Mesothelial cell of epicardium (in vitro differentiated cells): ENCODE results near the gene PDE6G. TPM values are rescaled to one million over a fixed set of nuclear protein-coding genes. Genes with fewer than 3 reads are reported as not detected.

ENCODE experiments used
- DNase-seq, 2 experiments: peaks; one replicate each; pipeline ENCODE4 v3.0.0; 2021; ENCODE audit warnings: low spot score in 2 of 2; ENCODE audit not compliant: unreplicated experiment in 2 of 2
- H3K27ac Mint-ChIP-seq: 2 replicates; pipeline ENCODE4 v1.8.0; 2021; ENCODE audit warnings: mixed read lengths
- H3K27me3 Mint-ChIP-seq: 2 replicates; pipeline ENCODE4 v1.8.0; 2021; ENCODE audit warnings: low read depth, mixed read lengths
- H3K36me3 Mint-ChIP-seq: 2 replicates; pipeline ENCODE4 v1.8.0; 2021; ENCODE audit warnings: mixed read lengths
- H3K4me1 Mint-ChIP-seq: 2 replicates; pipeline ENCODE4 v1.8.0; 2021; ENCODE audit warnings: mixed read lengths
- H3K4me3 Mint-ChIP-seq: 2 replicates; pipeline ENCODE4 v1.8.0; 2021; ENCODE audit warnings: mild to moderate bottlenecking, moderate library complexity, mixed read lengths
- H3K9me3 Mint-ChIP-seq: 2 replicates; pipeline ENCODE4 v1.8.0; 2021; ENCODE audit warnings: mixed read lengths
- total RNA-seq: library from RNA; stranded (reverse); gene quantifications from 3 replicates; pipeline ENCODE4 v1.2.1, GENCODE V29; 2021
- TF ChIP-seq, protein P1 (sequence below): fragments of 200-600 bp; sonication (generic); IDR thresholded peaks from one replicate; pipeline ENCODE4 v1.5.0; 2021; ENCODE audit warnings: antibody characterized with exemption; ENCODE audit not compliant: unreplicated experiment

Gene PDE6G
- total RNA-seq, 1 donor from 2014 or later, result 1.4 TPM

DNA sequence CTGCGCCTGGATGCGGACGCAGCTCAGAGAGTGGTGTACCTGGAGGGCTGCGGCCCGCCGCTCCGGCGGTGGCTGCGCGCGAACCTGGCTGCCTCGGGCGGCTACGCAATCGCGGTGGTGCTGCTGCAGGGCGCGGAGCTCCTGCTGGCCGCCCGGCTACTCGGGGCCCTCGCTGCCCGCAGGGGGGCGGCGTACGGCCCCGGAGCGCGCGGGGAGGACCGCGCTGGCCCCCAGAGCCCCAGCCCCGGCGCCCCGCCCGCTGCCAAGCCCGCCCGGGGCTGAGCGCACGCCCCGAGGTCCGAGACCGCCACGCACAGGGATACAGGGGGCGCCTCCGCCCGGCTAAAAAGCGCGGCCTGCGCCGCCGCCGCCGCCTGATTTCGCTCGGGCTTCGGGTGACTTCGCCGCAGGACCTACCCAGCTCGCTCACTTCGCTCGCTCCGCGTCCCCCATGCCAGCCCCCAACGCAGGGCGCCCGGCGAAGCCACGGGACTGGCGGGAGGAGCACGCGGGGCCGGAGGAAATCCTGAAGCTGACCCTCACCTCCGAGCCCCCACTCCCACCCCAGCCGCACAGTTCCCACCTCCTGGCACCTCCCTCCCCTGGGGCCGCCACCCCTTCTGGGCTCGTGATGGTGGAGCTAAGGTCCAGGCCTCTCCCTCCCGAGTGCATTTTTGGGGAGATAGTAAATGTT is 8.2 kb downstream of the PDE6G start:
- Mint-ChIP-seq H3K4me1 (peaks cover 7% of the 10 kb centered on the region), H3K27me3 (no peaks in the 10 kb centered on the region), H3K36me3 (no peaks in the 10 kb centered on the region), H3K9me3 (no peaks in the 10 kb centered on the region), H3K27ac (no peak overlapping the region), H3K4me3 (no peak overlapping the region)
- TF ChIP-seq, protein P1, sequence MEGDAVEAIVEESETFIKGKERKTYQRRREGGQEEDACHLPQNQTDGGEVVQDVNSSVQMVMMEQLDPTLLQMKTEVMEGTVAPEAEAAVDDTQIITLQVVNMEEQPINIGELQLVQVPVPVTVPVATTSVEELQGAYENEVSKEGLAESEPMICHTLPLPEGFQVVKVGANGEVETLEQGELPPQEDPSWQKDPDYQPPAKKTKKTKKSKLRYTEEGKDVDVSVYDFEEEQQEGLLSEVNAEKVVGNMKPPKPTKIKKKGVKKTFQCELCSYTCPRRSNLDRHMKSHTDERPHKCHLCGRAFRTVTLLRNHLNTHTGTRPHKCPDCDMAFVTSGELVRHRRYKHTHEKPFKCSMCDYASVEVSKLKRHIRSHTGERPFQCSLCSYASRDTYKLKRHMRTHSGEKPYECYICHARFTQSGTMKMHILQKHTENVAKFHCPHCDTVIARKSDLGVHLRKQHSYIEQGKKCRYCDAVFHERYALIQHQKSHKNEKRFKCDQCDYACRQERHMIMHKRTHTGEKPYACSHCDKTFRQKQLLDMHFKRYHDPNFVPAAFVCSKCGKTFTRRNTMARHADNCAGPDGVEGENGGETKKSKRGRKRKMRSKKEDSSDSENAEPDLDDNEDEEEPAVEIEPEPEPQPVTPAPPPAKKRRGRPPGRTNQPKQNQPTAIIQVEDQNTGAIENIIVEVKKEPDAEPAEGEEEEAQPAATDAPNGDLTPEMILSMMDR, result no peak
- DNase-seq, result no peak

DNA sequence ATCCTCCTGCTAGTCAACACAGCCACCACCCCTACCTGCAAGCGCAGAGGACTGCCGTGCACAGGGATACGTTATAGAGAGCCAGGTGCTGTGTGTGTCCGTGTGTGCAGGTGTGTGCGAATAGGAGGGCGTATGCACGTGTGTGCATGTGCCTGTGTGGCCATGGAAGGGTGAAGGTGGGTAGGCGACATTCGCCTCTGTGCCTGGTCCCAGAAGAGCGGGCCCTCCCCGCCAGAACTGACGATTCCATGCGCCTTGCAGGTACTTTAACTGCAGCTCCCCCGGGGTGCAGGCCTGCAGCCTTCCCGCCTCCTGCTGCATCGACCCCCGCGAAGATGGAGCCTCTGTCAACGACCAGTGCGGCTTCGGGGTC is 8.7 kb downstream of the PDE6G start:
- Mint-ChIP-seq H3K4me3 (no peak overlapping the region), H3K9me3 (no peaks in the 10 kb centered on the region), H3K36me3 (no peaks in the 10 kb centered on the region), H3K4me1 (peaks cover 5% of the 10 kb centered on the region), H3K27me3 (no peaks in the 10 kb centered on the region), H3K27ac (no peak overlapping the region)
- TF ChIP-seq, protein P1, result no peak
- no peak for DNase-seq

DNA sequence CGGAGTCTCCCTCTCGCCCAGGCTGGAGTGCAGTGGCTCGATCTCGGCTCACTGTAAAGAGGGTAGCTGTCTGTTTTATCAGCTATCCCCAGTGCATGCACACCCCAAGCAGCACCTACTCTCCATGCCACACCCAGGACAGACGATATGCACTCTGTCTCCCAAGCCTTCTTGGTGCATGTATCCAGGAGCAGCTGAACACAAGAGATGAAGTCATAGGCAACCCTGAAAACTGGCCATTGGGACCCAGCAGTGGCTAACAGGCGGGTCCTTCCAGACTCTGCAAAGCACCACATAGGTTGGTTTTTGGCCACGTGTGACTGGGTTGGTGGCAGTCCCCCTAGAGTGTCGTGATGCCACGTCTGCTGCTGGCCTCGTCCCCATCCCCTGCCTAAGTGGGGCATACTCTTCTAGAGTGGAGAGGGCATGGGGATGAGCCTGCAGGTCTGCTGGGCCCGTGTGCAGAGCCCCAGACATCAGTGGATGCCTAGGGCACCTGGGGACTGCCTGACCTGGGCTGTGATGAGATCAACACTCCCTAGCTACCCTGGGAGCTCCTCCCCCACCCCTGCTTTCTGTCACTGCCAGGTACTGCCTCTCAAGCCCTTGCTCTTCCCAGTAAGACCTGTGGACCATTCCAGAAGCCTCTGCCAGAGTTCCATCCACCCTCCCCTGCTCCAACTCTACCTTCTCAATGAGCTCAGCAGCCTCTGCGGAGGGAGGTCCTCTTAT is 9.3 kb downstream of the PDE6G start:
- Mint-ChIP-seq H3K36me3 (no peaks in the 10 kb centered on the region), H3K4me1 (peaks cover 5% of the 10 kb centered on the region), H3K27ac (no peak overlapping the region), H3K4me3 (no peak overlapping the region), H3K27me3 (no peaks in the 10 kb centered on the region), H3K9me3 (no peaks in the 10 kb centered on the region)
- TF ChIP-seq, protein P1, result no peak
- DNase-seq, result no peak

DNA sequence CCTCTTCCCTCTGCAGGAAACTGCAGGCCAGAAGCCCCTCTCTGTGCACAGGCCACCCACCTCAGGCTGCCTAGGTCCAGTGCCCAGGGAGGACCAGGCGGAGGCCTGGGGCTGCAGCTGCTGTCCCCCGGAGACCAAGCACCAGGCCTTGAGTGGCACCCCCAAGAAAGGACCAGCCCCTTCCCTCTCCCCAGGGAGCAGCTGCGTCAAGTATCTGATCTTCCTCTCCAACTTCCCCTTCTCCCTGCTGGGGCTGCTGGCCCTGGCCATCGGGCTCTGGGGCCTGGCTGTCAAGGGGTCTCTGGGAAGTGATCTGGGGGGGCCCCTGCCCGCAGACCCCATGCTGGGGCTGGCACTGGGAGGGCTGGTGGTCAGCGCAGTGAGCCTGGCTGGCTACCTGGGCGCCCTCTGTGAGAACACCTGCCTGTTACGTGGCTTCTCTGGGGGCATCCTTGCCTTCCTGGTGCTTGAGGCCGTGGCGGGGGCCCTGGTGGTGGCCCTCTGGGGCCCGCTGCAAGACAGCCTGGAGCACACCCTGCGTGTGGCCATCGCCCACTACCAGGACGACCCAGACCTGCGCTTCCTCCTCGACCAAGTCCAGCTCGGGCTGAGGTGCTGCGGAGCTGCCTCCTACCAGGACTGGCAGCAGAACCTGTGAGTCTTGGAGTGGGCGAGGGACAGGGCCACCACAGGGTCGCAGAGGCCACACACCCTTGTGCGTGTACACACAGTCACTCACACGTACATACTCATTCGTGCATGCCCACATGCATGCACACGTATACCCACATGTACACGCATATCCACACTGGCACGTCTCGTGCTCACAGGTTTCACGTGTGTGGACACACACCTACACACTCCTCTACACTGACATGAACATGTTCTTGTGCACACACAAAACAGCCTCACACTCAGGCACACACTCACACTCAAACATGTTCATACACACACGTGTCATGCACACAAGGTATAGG is 11.1 kb downstream of the PDE6G start:
- Mint-ChIP-seq H3K9me3 (no peaks in the 10 kb centered on the region), H3K27ac (no peak overlapping the region), H3K4me3 (no peak overlapping the region), H3K27me3 (no peaks in the 10 kb centered on the region), H3K4me1 (no peaks in the 10 kb centered on the region), H3K36me3 (peaks cover 2% of the 10 kb centered on the region)
- no peak for DNase-seq
- TF ChIP-seq, protein P1, result no peak

DNA sequence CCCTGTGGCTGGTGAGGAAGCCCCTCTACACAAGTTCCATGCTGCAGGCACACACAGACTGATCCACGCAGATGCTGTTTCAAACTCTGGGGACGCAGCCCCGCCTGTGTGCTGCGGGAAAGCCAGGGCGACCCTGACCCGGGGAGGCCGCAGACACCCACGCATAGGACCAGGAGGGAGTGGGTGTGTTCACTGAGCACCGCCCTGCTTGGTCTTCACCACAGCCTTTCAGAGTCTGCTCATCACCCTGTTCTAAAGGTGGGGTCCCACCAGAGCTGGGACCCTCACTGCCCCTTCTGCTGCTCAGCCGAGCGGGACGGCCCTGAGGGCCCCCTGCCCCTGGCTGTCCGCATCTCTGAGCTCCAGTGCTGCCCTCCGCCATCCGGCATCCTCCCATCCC is 11.8 kb downstream of the PDE6G start:
- Mint-ChIP-seq H3K4me3 (no peak overlapping the region), H3K27me3 (no peaks in the 10 kb centered on the region), H3K36me3 (peaks cover 2% of the 10 kb centered on the region), H3K9me3 (no peaks in the 10 kb centered on the region), H3K27ac (no peak overlapping the region), H3K4me1 (no peaks in the 10 kb centered on the region)
- no peak for DNase-seq
- TF ChIP-seq, protein P1, result no peak
